IMR-90 (cell line): Measurements from ENCODE around the gene GNAI1. TPM values are rescaled to one million over a fixed set of nuclear protein-coding genes. Genes with fewer than 3 reads are reported as not detected.

Experiments
- ATAC-seq: fragments of 200-7000 bp; cut with Tn5 transposase; 2 replicates; pipeline ENCODE4 v1.9.1; 2020; ENCODE audit warnings: low read depth, mild to moderate bottlenecking, moderate library complexity
- BruUV-seq: library from RNA; stranded (reverse); fragments of 400-500 nt; replicated peaks from 2 replicates; lab custom pipeline; 2021; lab: Mats Ljungman, UMichigan
- CTCF ChIA-PET: fragments of 300-600 bp; formaldehyde crosslinking; extraction: SDS; loops from one replicate; lab custom pipeline; 2021; ENCODE audit warnings: antibody characterized with exemption; lab: Yijun Ruan, JAX
- POLR2A ChIA-PET: fragments of 300-600 bp; sonication (Branson Sonifier 250); formaldehyde crosslinking; loops from one replicate; lab custom pipeline; 2022; ENCODE audit warnings: antibody characterized with exemption; ENCODE audit not compliant: unreplicated experiment; lab: Charles Lee
- DNase-seq: peaks from one replicate; pipeline ENCODE4 v3.0.0; 2013
- H2AFZ ChIP-seq: replicated peaks from 2 replicates; pipeline ENCODE3; 2013; ENCODE audit warnings: low read length, mild to moderate bottlenecking; ENCODE audit not compliant: poor library complexity
- H2AK5ac ChIP-seq: 2 replicates; pipeline ENCODE4 v1.6.1; 2013; ENCODE audit warnings: low read depth, low read length, inconsistent platforms
- H2AK9ac ChIP-seq: replicated peaks from 2 replicates; pipeline ENCODE3; 2013; ENCODE audit warnings: mild to moderate bottlenecking, low read depth, low read length, moderate library complexity; ENCODE audit not compliant: poor library complexity
- H2BK120ac ChIP-seq: 2 replicates; pipeline ENCODE4 v1.6.1; 2013; ENCODE audit warnings: low read depth, low read length, inconsistent platforms
- H2BK15ac ChIP-seq: 3 replicates; pipeline ENCODE4 v1.6.1; 2013; ENCODE audit warnings: low read depth, low read length, inconsistent platforms
- H2BK20ac ChIP-seq: 2 replicates; pipeline ENCODE4 v1.6.1; 2013; ENCODE audit warnings: low read depth, mild to moderate bottlenecking, inconsistent platforms, low read length, moderate library complexity
- H2BK5ac ChIP-seq: 2 replicates; pipeline ENCODE4 v1.6.1; 2013; ENCODE audit warnings: mild to moderate bottlenecking, low read depth, low read length, inconsistent platforms; ENCODE audit not compliant: poor library complexity, severe bottlenecking
- H3K14ac ChIP-seq: replicated peaks from 2 replicates; pipeline ENCODE4 v1.6.1; 2013; ENCODE audit warnings: low read depth, low read length, inconsistent platforms
- H3K18ac ChIP-seq: 2 replicates; pipeline ENCODE4 v1.6.1; 2013; ENCODE audit warnings: low read depth, low read length, control low read depth
- H3K23ac ChIP-seq: 2 replicates; pipeline ENCODE4 v1.6.1; 2013; ENCODE audit warnings: low read depth, low read length, inconsistent platforms
- H3K27ac ChIP-seq: 2 replicates; pipeline ENCODE4 v1.5.1; 2013; ENCODE audit warnings: mild to moderate bottlenecking, control low read depth, low read length; ENCODE audit not compliant: insufficient read depth
- H3K27me3 ChIP-seq: 2 replicates; pipeline ENCODE4 v1.6.1; 2013; ENCODE audit warnings: low read length; ENCODE audit not compliant: control insufficient read depth, insufficient read depth
- H3K36me3 ChIP-seq: 2 replicates; pipeline ENCODE4 v1.6.1; 2013; ENCODE audit warnings: low read length, mixed read lengths; ENCODE audit not compliant: control insufficient read depth, insufficient read depth
- H3K4ac ChIP-seq: 2 replicates; pipeline ENCODE4 v1.6.1; 2013; ENCODE audit warnings: low read depth, low read length, inconsistent platforms
- H3K4me1 ChIP-seq: 2 replicates; pipeline ENCODE4 v1.6.1; 2013; ENCODE audit warnings: low read length, mixed read lengths; ENCODE audit not compliant: control insufficient read depth, insufficient read depth
- H3K4me2 ChIP-seq: 2 replicates; pipeline ENCODE4 v1.6.1; 2013; ENCODE audit warnings: low read depth, mild to moderate bottlenecking, control low read depth, low read length, moderate library complexity
- H3K4me3 ChIP-seq: 2 replicates; pipeline ENCODE4 v1.5.1; 2013; ENCODE audit warnings: low read depth, mild to moderate bottlenecking, control low read depth, low read length, moderate library complexity; ENCODE audit not compliant: insufficient read depth
- H3K56ac ChIP-seq: 2 replicates; pipeline ENCODE4 v1.6.1; 2013; ENCODE audit warnings: low read length, inconsistent platforms; ENCODE audit not compliant: insufficient read depth; ENCODE audit errors: extremely low read depth
- H3K79me1 ChIP-seq, 2 experiments: 2 replicates each; pipeline ENCODE4 v1.6.1; 2013; ENCODE audit warnings: low read length in 2 of 2, inconsistent platforms in 1 of 2, low read depth in 1 of 2
- H3K9ac ChIP-seq: 2 replicates; pipeline ENCODE4 v1.6.1; 2013; ENCODE audit warnings: low read depth, low read length, control low read depth
- H3K9me1 ChIP-seq: 2 replicates; pipeline ENCODE4 v1.6.1; 2013; ENCODE audit warnings: low read length, inconsistent platforms; ENCODE audit not compliant: insufficient read depth
- H3K9me3 ChIP-seq: 2 replicates; pipeline ENCODE4 v1.6.1; 2013; ENCODE audit warnings: low read length; ENCODE audit not compliant: control insufficient read depth, insufficient read depth
- H4K20me1 ChIP-seq: 2 replicates; pipeline ENCODE4 v1.6.1; 2013; ENCODE audit warnings: low read length, inconsistent platforms; ENCODE audit not compliant: insufficient read depth
- H4K5ac ChIP-seq: 2 replicates; pipeline ENCODE4 v1.6.1; 2013; ENCODE audit warnings: mild to moderate bottlenecking, low read depth, low read length, control low read depth
- H4K8ac ChIP-seq, 2 experiments: 2 replicates each; pipeline ENCODE4 v1.6.1; 2013; ENCODE audit warnings: low read depth in 2 of 2, low read length in 2 of 2, control low read depth in 1 of 2, inconsistent platforms in 1 of 2
- H4K91ac ChIP-seq: 2 replicates; pipeline ENCODE4 v1.6.1; 2013; ENCODE audit warnings: low read depth, low read length, inconsistent platforms; ENCODE audit not compliant: insufficient read depth
- BHLHE40 ChIP-seq: fragments of 150-350 bp; IDR thresholded peaks from 2 replicates; pipeline ENCODE4 v1.6.1; 2016; ENCODE audit warnings: mild to moderate bottlenecking, low read depth, low read length
- CEBPB ChIP-seq: IDR thresholded peaks from 2 replicates; pipeline ENCODE4 v1.6.1; 2012; ENCODE audit warnings: low read depth, low read length, improper control_type of control experiment
- CHD1 ChIP-seq: IDR thresholded peaks from 2 replicates; pipeline ENCODE4 v1.6.1; 2012; ENCODE audit warnings: low read depth, low read length, improper control_type of control experiment
- CTCF ChIP-seq: conservative IDR thresholded peaks from 2 replicates; pipeline ENCODE4 v1.5.1; 2012; ENCODE audit warnings: mild to moderate bottlenecking, low read depth, low read length, improper control_type of control experiment
- FOS ChIP-seq: fragments of 150-350 bp; IDR thresholded peaks from 2 replicates; pipeline ENCODE4 v1.6.1; 2016; ENCODE audit warnings: low read depth, low read length
- MAFK ChIP-seq: IDR thresholded peaks from 2 replicates; pipeline ENCODE4 v1.6.1; 2012; ENCODE audit warnings: low read depth, low read length, improper control_type of control experiment
- NFE2L2 ChIP-seq: fragments of 150-350 bp; IDR thresholded peaks from 2 replicates; pipeline ENCODE4 v1.6.1; 2016; ENCODE audit warnings: low read depth, mild to moderate bottlenecking, low read length
- RAD21 ChIP-seq: IDR thresholded peaks from 2 replicates; pipeline ENCODE4 v1.6.1; 2012; ENCODE audit warnings: low read length, improper control_type of control experiment
- RCOR1 ChIP-seq: IDR thresholded peaks from 2 replicates; pipeline ENCODE4 v1.6.1; 2012; ENCODE audit warnings: mild to moderate bottlenecking, low read length, improper control_type of control experiment; ENCODE audit not compliant: insufficient replicate concordance
- RFX5 ChIP-seq: IDR thresholded peaks from 2 replicates; pipeline ENCODE4 v1.8.0; 2012; ENCODE audit warnings: low read depth, mild to moderate bottlenecking, low read length, moderate library complexity
- WGBS, 2 experiments: methylation state at CpG; one replicate each; pipeline versions ENCODE4 v1.1.5 to v1.1.7; 2013; ENCODE audit warnings: missing lambda C conversion rate in 2 of 2; ENCODE audit not compliant: insufficient read length in 1 of 2; ENCODE audit errors: extremely low coverage in 2 of 2; 5-methylcytosine and 5-hydroxymethylcytosine counted together
- dilution Hi-C: fragments of 300-500 bp; cut with HindIII; formaldehyde crosslinking; loops from one replicate; pipeline ENCODE4 v1.14.3; 2018; ENCODE audit warnings: low sequenced_read_pairs; ENCODE audit not compliant: unreplicated experiment
- in situ Hi-C: fragments of 300-500 bp; cut with MboI; formaldehyde crosslinking; loops from 3 replicates; pipeline ENCODE4 v1.14.3; 2019; ENCODE audit warnings: low sequenced_read_pairs, inconsistent platforms, mixed read lengths
- intact Hi-C: fragments of 100-400 bp; cut with micrococcal nuclease; formaldehyde crosslinking; loops from 2 replicates; pipeline ENCODE4 v1.10.0; 2022
- polyA plus RNA-seq, 3 experiments: library from polyadenylated mRNA; depleted of rRNA; stranded (reverse); fragments of >200 nt; gene quantifications; 2 replicates each; pipeline ENCODE4 v1.2.3, GENCODE V29; 2012; ENCODE audit warnings: low replicate concordance in 1 of 3
- total RNA-seq: library from RNA; depleted of rRNA; stranded (reverse); fragments of >200 nt; gene quantifications from 2 replicates; pipeline ENCODE4 v1.2.3, GENCODE V29; 2012

The GNAI1 gene
- total and polyA plus RNA-seq, 2 of the 4 experiments (the other 2 are of a cell fraction), result 21.1 to 26.5 TPM

GRCh38 chr7:80189638-80190037 is 55.0 kb downstream of the GNAI1 start:
- H2AFZ ChIP-seq, result no peak overlapping the region
- no peak overlapping the region for H3K4ac ChIP-seq
- ChIA-PET POLR2A (no interaction called here), CTCF (no interaction called here)
- peaks cover 13 to 38% of the 10 kb centered on the region in 2 experiments for H3K79me1 ChIP-seq
- peaks cover 4% of the 10 kb centered on the region for H3K36me3 ChIP-seq
- no peak overlapping the region for H3K23ac ChIP-seq
- peaks cover 23% of the 10 kb centered on the region for H4K20me1 ChIP-seq
- no peak overlapping the region for H3K4me2 ChIP-seq
- H3K27ac ChIP-seq, result no peak overlapping the region
- no peak overlapping the region for H2BK120ac ChIP-seq
- no peak overlapping the region for H3K18ac ChIP-seq
- no peak overlapping the region for H4K91ac ChIP-seq
- ATAC-seq, result no peak
- no peak overlapping the region for H3K14ac ChIP-seq
- TF ChIP-seq MAFK (no peak), CHD1 (no peak), RFX5 (no peak), FOS (no peak), RCOR1 (no peak), NFE2L2 (no peak), BHLHE40 (no peak), CEBPB (no peak), RAD21 (no peak), CTCF (no peak)
- peaks cover 3% of the 10 kb centered on the region; the same call in 1 of the 2 replicates for H3K9me1 ChIP-seq
- no peak overlapping the region for H2BK5ac ChIP-seq
- no peak overlapping the region for H4K5ac ChIP-seq
- no peak for DNase-seq
- in situ Hi-C loops (no loop called here), dilution Hi-C loops (no loop called here), intact Hi-C loops (loop anchor here (2.0 kb wide), 1 partner anchor 19 kb away; no protein-coding TSS in a partner anchor)
- H3K9me3 ChIP-seq, result no peaks in the 10 kb centered on the region
- H3K4me3 ChIP-seq, result no peak overlapping the region
- no peak overlapping the region for H2BK20ac ChIP-seq
- H3K56ac ChIP-seq, result no peak overlapping the region
- H4K8ac ChIP-seq, result no peak overlapping the region
- no peak overlapping the region for H2BK15ac ChIP-seq
- no CpG with 5 or more reads among the region's 4 CpGs for WGBS, 2 experiments
- H3K4me1 ChIP-seq, result peaks cover 9% of the 10 kb centered on the region
- H3K27me3 ChIP-seq, result no peaks in the 10 kb centered on the region
- H2AK9ac ChIP-seq, result no peak overlapping the region
- H2AK5ac ChIP-seq, result no peak overlapping the region
- BruUV-seq, result no TSS peak
- H3K9ac ChIP-seq, result no peak overlapping the region
